GM19351 (cell line): ENCODE data around the gene XRCC3.
A peak's percentile ranks its signal among the peaks of the same experiment; 100 is the strongest.

Experiments used
- ATAC-seq: cut with Tn5 transposase; IDR thresholded peaks from one replicate; pipeline ENCODE4 v1.9.1; 2021; ENCODE audit warnings: mild to moderate bottlenecking, moderate library complexity; ENCODE audit not compliant: unreplicated experiment

Gene XRCC3

GRCh38 chr14:103715052-103716000 lies at the start of gene XRCC3, which contains the start of gene ZFYVE21:
Gene XRCC3 (minus strand): TSS chr14:103715451. CDS start chr14:103711087, 4,364 bp downstream.
Gene ZFYVE21 (plus strand): TSS chr14:103715810. CDS start chr14:103715842, 32 bp downstream.
- ATAC-seq = peak; percentile 91

DNA sequence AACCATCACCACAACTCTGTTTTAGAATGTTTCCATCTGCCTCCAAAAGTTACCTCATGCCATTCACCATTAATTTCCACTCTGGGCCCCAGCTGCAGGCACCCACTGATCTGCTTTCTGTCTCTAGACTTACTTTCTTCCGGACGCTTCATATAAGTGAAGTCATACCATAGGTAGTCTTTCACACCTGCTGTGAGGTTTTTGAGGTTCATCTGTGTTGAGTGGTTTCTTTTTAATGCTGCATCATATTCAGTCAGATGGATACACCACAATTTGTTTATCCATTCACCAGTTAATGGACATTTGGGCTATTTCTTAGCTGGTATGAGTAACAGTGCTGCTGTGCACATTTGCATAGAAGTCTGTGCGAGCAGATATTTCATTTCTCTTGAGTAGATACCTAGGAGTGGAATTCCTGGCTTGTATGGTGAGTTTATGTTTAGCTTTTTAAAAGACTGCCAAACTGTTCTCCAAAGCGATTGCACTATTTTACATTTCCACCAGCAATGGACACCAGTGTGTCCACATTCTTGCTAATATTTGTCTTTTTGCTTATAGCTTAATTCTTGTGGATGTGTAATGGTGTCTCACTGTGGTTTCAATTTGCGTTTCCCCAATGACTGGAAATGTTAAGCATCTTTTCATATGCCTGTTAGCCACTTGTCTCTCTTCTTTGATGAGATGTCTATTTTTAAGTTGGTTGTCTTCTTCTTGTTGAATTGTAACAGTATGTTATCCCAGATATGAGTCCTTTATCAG lies 48.7 kb upstream of the XRCC3 start:
- peak; percentile 94 for ATAC-seq

DNA sequence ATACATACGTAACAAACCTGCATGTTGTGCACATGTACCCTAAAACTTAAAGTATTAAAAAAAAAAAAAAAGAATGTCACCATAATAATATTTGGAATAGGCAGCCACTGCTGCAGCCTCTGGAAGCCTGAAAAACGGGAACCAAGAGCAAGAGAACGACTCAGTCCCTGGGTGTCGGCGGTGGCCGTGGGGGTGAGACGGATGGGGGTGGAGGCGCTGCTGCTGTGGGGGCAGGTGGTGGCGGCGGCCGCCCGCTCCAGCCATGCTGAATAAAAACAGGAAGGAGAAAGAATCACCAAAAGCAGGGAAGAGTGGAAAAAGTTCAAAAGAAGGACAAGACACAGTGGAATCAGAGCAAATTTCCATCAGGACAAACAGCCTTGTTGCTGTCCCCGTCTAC lies 47.3 kb upstream of the XRCC3 start:
- ATAC-seq = no peak

DNA sequence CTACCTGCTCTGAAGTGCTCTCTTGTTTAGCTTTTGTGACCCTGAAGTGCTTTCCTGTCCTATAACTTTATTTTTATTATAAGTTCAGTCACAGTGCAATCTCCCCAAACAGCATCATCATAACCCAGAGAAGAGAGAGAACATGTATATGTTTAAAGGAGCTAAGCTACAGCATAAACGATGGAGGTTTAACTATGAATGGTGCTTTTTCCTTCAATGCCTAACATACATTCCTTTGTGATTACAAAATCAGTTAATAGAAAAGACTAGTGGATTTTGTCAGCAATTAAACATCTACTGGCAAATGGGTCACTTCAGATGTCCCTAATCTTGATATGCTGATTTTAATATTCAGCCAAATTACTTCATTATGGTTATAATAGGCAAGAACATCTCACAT lies 46.8 kb upstream of the XRCC3 start:
- ATAC-seq = no peak

- no peak for ATAC-seq
These were observed 43.0 kb upstream of the XRCC3 start for GRCh38 chr14:103758059-103758776.

GRCh38 chr14:103755060-103755459 lies 39.8 kb upstream of the XRCC3 start:
- ATAC-seq = no peak

DNA sequence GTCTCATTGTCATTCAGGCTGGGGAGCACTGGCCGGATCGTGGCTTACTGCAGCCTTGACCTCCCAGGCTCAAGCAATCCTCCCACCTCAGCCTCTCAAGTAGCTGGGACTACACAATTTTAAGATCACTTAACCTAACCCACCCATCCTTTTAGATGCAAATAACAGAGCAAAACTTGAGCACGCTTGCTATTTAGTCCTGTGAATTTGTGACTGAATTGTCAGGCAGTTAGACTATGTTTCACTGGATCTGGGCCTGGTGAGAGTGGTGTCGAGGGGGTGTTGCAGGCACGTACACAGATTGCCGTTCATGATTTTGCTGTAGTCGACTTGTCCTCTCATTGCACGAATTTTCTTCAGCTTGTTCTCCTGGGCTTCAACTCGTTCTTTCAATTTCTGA lies 38.5 kb upstream of the XRCC3 start:
- ATAC-seq = no peak

DNA sequence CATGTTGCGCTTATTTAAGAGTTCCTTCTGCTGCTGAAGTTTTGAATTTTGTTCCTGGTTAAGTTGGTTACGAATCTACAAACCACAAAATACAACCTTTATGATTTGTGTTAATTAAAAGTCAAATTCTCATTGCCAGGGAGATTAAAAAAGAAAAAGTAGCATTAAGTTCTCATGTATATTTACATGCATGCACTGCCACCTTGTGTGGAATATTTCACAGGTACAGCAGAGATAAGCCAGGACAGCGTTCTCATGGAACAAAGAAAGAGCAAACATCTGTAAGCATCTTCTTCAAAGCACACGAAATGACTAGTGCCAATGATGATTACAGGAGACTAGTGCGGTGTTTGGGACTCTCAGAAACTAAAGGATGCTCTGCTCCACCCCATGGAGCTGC lies 34.6 kb upstream of the XRCC3 start:
- ATAC-seq = no peak

GRCh38 chr14:103749452-103749851 lies 34.2 kb upstream of the XRCC3 start:
- ATAC-seq = no peak

- ATAC-seq = no peak
These were observed 33.2 kb upstream of the XRCC3 start for GRCh38 chr14:103748534-103748857.

GRCh38 chr14:103746701-103747100 lies 31.4 kb upstream of the XRCC3 start:
- no peak for ATAC-seq

DNA sequence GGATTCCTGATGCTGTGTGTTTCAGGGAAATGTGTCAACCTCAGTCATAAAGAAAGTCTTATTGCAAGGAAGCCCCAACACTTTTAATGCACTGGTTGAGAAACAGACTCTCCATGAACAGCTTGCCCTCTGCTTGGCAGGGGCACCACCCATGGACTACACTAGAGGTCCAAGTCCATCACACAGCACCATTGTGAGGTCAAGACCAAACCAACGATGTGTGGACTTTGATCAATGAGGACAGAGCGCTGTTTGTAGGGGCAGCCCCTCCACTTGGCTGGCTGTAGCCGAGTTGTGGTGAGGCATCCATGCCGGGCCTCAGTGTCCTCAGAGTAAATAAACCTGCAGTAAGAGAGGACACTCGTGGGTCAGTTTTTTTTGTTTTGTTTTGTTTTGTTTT lies 30.2 kb upstream of the XRCC3 start:
- no peak for ATAC-seq

- ATAC-seq = no peak
These were observed 29.6 kb upstream of the XRCC3 start for GRCh38 chr14:103744621-103745395.

DNA sequence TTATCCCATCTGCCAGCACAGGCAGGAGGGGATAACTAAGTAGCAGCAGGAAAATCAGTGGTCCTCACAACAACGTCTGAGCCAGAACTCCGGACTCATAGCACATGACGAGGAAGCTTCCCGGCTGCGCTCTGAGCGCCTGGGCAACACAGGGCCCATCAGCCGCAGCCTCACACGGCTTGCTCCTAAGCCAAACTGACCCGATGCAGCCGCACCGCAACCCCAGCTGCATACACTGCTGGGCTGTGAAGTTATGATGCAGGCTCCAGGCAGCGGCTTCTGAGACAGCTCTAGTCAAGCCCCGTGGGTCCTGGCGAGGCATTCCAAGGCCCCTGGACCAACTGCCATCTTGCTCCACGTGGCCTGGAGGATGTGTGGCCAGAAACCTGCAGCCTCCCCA lies 28.4 kb upstream of the XRCC3 start:
- ATAC-seq = no peak

GRCh38 chr14:103742499-103743255 lies 27.4 kb upstream of the XRCC3 start:
- no peak for ATAC-seq

- no peak for ATAC-seq
These were observed 26.6 kb upstream of the XRCC3 start for GRCh38 chr14:103741876-103742275.

DNA sequence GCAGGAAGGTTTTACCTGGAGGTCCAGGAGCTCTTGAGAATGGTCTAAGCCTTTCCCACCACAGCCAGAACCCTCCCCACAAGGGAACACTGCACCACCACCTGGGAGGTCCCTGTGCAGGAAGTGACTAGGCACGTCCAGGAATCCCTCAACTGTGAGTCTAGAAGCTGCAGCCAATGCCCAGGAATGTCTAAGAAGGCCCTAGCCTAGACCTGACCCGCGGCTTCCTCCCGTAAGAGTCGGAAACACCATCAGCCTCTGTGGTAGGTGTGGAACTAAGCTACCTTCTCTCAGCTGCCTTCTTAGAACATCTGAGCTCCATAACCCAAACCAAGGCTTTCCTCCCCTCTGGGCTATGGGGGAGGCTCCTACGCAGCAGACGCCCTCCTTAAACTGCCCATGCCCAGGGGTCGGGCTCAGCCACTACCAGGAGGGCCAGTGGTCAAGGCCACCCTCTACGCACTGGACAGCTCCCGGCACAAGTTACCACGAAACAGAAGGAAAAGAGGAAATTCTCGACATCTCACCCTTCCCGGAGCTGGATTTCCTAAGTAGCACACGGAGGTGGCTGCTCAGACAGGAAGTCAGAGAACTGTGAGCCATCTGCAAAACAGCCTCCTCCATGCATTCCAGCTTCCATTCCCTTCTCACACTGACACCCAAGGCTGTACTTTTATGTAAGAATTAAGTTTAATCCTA lies 25.9 kb upstream of the XRCC3 start:
- no peak for ATAC-seq

DNA sequence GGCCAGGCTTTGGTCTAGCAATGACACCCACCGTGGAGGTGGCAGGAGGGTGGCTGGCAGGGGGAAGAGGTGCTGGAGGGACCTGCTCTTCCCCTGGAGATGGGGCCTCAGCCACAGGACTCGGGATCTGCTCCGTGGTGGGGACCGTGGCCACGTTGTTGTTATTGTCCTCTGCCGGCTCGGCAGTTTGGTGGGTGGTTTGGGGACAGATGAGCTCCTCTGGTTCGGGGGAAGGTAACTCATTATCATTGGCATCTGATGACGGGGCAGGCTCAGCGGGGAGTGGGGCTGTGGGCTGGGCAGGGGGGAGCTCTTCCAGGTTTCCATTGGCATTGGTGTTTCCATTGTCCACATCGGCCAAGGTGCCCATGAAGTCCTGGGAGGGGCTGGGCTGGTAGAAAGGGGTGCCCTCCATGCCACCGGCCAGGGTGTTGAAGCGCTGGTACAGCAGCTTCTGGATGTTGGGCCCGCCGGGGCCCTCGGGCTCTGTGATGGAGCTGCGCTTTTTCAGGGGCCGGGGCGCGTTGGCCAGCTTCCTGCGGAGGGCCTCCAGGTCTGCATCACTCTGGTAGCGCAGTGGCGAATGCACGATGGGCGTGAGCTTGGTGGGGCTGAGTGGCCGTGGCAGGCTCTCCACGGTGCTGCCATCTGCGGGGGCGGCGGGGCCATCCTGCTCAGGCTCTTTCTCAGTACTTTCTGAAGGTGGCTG lies 24.7 kb upstream of the XRCC3 start:
- ATAC-seq = no peak

GRCh38 chr14:103739466-103739792 lies 24.2 kb upstream of the XRCC3 start:
- ATAC-seq = no peak
